ENCODE measurements around the gene BEGAIN. TPM values are rescaled to one million over a fixed set of nuclear protein-coding genes. Genes with fewer than 3 reads are reported as not detected.

The BEGAIN gene
- total and polyA plus RNA-seq, 9 of the 15 experiments (the other 6 are each of a cell fraction or from before 2014, with no cell fraction given), result 0.07 to 0.68 (median 0.55) TPM; not detected in 3

DNA sequence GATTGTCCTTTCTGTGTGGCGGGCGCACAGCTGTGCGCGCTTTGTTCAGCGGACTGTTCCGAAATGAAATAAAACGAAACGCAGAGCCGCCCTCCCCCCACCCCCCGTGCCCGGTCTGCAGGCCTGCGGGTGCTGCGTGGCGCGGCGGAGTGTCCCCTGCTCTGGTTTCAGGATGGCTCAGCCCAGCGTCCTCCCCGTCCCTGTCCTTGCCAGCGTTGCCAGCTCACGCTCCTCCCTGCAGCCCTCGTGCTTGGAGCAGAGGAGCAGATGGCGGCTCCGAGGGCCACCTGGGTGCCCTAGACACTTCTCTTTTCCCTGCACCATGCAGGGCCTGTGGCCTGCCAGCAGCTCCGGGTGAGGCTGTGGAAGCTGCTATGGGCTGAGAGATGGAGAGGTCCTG lies 17.5 kb upstream of the BEGAIN start (continued):
- TF ChIP-seq, protein P1, sequence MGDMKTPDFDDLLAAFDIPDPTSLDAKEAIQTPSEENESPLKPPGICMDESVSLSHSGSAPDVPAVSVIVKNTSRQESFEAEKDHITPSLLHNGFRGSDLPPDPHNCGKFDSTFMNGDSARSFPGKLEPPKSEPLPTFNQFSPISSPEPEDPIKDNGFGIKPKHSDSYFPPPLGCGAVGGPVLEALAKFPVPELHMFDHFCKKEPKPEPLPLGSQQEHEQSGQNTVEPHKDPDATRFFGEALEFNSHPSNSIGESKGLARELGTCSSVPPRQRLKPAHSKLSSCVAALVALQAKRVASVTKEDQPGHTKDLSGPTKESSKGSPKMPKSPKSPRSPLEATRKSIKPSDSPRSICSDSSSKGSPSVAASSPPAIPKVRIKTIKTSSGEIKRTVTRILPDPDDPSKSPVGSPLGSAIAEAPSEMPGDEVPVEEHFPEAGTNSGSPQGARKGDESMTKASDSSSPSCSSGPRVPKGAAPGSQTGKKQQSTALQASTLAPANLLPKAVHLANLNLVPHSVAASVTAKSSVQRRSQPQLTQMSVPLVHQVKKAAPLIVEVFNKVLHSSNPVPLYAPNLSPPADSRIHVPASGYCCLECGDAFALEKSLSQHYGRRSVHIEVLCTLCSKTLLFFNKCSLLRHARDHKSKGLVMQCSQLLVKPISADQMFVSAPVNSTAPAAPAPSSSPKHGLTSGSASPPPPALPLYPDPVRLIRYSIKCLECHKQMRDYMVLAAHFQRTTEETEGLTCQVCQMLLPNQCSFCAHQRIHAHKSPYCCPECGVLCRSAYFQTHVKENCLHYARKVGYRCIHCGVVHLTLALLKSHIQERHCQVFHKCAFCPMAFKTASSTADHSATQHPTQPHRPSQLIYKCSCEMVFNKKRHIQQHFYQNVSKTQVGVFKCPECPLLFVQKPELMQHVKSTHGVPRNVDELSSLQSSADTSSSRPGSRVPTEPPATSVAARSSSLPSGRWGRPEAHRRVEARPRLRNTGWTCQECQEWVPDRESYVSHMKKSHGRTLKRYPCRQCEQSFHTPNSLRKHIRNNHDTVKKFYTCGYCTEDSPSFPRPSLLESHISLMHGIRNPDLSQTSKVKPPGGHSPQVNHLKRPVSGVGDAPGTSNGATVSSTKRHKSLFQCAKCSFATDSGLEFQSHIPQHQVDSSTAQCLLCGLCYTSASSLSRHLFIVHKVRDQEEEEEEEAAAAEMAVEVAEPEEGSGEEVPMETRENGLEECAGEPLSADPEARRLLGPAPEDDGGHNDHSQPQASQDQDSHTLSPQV (IDR thresholded peaks at IDR 0.05), result no peak
- TF ChIP-seq, protein P2, sequence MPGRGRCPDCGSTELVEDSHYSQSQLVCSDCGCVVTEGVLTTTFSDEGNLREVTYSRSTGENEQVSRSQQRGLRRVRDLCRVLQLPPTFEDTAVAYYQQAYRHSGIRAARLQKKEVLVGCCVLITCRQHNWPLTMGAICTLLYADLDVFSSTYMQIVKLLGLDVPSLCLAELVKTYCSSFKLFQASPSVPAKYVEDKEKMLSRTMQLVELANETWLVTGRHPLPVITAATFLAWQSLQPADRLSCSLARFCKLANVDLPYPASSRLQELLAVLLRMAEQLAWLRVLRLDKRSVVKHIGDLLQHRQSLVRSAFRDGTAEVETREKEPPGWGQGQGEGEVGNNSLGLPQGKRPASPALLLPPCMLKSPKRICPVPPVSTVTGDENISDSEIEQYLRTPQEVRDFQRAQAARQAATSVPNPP (IDR thresholded peaks at IDR 0.05; ENCODE audit: borderline replicate concordance, insufficient read depth, insufficient read length), result no peak
- TF ChIP-seq, protein P3, sequence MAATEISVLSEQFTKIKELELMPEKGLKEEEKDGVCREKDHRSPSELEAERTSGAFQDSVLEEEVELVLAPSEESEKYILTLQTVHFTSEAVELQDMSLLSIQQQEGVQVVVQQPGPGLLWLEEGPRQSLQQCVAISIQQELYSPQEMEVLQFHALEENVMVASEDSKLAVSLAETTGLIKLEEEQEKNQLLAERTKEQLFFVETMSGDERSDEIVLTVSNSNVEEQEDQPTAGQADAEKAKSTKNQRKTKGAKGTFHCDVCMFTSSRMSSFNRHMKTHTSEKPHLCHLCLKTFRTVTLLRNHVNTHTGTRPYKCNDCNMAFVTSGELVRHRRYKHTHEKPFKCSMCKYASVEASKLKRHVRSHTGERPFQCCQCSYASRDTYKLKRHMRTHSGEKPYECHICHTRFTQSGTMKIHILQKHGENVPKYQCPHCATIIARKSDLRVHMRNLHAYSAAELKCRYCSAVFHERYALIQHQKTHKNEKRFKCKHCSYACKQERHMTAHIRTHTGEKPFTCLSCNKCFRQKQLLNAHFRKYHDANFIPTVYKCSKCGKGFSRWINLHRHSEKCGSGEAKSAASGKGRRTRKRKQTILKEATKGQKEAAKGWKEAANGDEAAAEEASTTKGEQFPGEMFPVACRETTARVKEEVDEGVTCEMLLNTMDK (IDR thresholded peaks at IDR 0.05; ENCODE audit: borderline replicate concordance, insufficient read depth, low read depth, low read length, poor library complexity, severe bottlenecking), result no peak
- TF ChIP-seq, protein P4, sequence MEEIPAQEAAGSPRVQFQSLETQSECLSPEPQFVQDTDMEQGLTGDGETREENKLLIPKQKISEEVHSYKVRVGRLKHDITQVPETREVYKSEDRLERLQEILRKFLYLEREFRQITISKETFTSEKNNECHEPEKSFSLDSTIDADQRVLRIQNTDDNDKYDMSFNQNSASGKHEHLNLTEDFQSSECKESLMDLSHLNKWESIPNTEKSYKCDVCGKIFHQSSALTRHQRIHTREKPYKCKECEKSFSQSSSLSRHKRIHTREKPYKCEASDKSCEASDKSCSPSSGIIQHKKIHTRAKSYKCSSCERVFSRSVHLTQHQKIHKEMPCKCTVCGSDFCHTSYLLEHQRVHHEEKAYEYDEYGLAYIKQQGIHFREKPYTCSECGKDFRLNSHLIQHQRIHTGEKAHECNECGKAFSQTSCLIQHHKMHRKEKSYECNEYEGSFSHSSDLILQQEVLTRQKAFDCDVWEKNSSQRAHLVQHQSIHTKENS (CRISPR knock-in tag; IDR thresholded peaks at IDR 0.05), result no peak
- TF ChIP-seq MIER1 (IDR thresholded peaks at IDR 0.05; ENCODE audit: low read depth) (no peak), XRCC5 (IDR thresholded peaks at IDR 0.05; ENCODE audit: low read depth, low read length) (no peak), TOE1 (IDR thresholded peaks at IDR 0.05; ENCODE audit: borderline replicate concordance) (no peak), TOE1 (CRISPR knock-in tag; IDR thresholded peaks at IDR 0.05; ENCODE audit: borderline replicate concordance, low read depth) (no peak), EWSR1 (IDR thresholded peaks at IDR 0.05; ENCODE audit: borderline replicate concordance, low read depth, partially characterized antibody) (no peak)
- TF ChIP-seq, protein P5, sequence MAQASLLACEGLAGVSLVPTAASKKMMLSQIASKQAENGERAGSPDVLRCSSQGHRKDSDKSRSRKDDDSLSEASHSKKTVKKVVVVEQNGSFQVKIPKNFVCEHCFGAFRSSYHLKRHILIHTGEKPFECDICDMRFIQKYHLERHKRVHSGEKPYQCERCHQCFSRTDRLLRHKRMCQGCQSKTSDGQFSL (CRISPR knock-in tag; IDR thresholded peaks at IDR 0.05), result no peak
- TF ChIP-seq, protein P5 (tag; IDR thresholded peaks at IDR 0.05), result no peak
- TF ChIP-seq, protein P6, sequence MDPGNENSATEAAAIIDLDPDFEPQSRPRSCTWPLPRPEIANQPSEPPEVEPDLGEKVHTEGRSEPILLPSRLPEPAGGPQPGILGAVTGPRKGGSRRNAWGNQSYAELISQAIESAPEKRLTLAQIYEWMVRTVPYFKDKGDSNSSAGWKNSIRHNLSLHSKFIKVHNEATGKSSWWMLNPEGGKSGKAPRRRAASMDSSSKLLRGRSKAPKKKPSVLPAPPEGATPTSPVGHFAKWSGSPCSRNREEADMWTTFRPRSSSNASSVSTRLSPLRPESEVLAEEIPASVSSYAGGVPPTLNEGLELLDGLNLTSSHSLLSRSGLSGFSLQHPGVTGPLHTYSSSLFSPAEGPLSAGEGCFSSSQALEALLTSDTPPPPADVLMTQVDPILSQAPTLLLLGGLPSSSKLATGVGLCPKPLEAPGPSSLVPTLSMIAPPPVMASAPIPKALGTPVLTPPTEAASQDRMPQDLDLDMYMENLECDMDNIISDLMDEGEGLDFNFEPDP (CRISPR knock-in tag; IDR thresholded peaks at IDR 0.05), result no peak

All from K562 (cell line).